ENCODE results near the gene VEGFC. TPM values are rescaled to one million over a fixed set of nuclear protein-coding genes. Genes with fewer than 3 reads are reported as not detected.

The VEGFC gene
- polyA plus RNA-seq, 1 of the 3 experiments (the other 2 are of a cell fraction): 81.9 TPM

DNA sequence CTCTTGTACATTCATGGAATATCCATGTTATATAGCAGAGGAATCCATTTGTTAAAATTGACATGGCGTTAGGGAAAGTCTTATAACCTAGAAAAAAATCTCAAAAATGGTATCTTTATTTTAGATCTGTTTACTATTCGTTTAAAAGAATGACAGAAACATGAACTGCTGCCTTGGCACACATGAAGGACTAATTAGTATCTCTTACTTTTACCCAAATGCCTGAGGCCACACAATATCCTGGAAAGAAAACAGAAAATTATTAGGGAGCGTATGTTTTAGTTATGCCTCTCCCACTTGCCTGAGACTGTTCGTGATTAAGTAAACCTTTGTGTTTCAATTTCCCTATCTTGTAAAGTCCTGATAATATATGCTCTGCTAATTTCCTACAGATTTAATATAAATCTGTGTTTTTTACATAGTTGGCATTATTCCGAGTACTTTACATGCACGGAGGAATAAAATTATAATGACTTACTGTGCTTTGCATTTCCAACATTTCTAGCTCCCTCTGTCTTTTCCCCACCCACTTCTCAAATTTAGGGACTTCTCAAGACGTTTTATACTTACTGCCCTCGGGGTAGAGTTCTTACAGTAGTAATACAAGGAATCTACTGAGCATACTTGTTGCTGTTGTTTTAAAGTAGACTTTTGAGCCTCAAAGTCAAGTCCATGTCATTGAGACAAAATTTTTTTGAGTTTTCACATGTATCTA lies 147.3 kb downstream of the VEGFC start:
- no peak overlapping the region for H3K4me3 ChIP-seq (ENCODE audit: low read depth in 2 of 2, low read length in 1 of 2)
- DNase-seq: no peak
- H2AFZ ChIP-seq (ENCODE audit: low read depth): peak overlapping the region; percentile 20; the same call in 1 of the 2 replicates
- no peaks in the 10 kb centered on the region for H3K9me3 ChIP-seq
- no peak overlapping the region for H3K9ac ChIP-seq
- H3K36me3 ChIP-seq (replicated peaks in 1 of 2; ENCODE audit: control insufficient read depth in 1 of 2, insufficient read depth in 2 of 2, low read length in 1 of 2): no peaks in the 10 kb centered on the region
- no peak overlapping the region for H3K27ac ChIP-seq (ENCODE audit: low read depth in 2 of 2, low read length in 1 of 2)
- peak overlapping the region; percentile 22; the same call in 1 of the 2 replicates for H3K4me2 ChIP-seq
- H3F3A ChIP-seq (replicated peaks; ENCODE audit: insufficient read depth): peaks cover 6% of the 10 kb centered on the region
- H3K27me3 ChIP-seq (ENCODE audit: insufficient read depth): no peaks in the 10 kb centered on the region
- WGBS (ENCODE audit: low lambda C conversion rate): 18% methylated on average over 8 of the region's 8 CpGs
- no peaks in the 10 kb centered on the region for H4K20me1 ChIP-seq (ENCODE audit: insufficient read depth)
- no peaks in the 10 kb centered on the region for H3K79me2 ChIP-seq (ENCODE audit: insufficient read depth)
- ChIA-PET CTCF (no interaction called here), POLR2A (no interaction called here)
- H3K9me2 ChIP-seq: no peaks in the 10 kb centered on the region
- TF ChIP-seq EZH2phosphoT487 (IDR thresholded peaks at IDR 0.05; ENCODE audit: borderline replicate concordance, low read depth) (no peak), FOXM1 (IDR thresholded peaks at IDR 0.05; ENCODE audit: low read depth) (no peak), JUND (IDR thresholded peaks at IDR 0.05) (no peak), NFIC (IDR thresholded peaks at IDR 0.05; ENCODE audit: borderline replicate concordance) (no peak), TCF12 (IDR thresholded peaks at IDR 0.05) (no peak), SMC3 (IDR thresholded peaks at IDR 0.05; ENCODE audit: low read depth, low read length) (no peak), RXRA (IDR thresholded peaks at IDR 0.05; ENCODE audit: borderline replicate concordance, low read depth) (no peak), RAD21 (IDR thresholded peaks at IDR 0.05; ENCODE audit: low read length) (no peak), GABPA (IDR thresholded peaks at IDR 0.05; ENCODE audit: low read depth) (no peak), RFX5 (IDR thresholded peaks at IDR 0.05; ENCODE audit: low read length) (no peak), YY1 (IDR thresholded peaks at IDR 0.05; ENCODE audit: low read depth) (no peak), TAF1 (IDR thresholded peaks at IDR 0.05; ENCODE audit: borderline replicate concordance, low read depth, low read length) (no peak), MEF2A (IDR thresholded peaks at IDR 0.05; ENCODE audit: borderline replicate concordance, low read depth) (no peak)
- TF ChIP-seq, protein P1, sequence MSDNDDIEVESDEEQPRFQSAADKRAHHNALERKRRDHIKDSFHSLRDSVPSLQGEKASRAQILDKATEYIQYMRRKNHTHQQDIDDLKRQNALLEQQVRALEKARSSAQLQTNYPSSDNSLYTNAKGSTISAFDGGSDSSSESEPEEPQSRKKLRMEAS (IDR thresholded peaks at IDR 0.05; ENCODE audit: low read depth): no peak
- TF ChIP-seq, protein P2, sequence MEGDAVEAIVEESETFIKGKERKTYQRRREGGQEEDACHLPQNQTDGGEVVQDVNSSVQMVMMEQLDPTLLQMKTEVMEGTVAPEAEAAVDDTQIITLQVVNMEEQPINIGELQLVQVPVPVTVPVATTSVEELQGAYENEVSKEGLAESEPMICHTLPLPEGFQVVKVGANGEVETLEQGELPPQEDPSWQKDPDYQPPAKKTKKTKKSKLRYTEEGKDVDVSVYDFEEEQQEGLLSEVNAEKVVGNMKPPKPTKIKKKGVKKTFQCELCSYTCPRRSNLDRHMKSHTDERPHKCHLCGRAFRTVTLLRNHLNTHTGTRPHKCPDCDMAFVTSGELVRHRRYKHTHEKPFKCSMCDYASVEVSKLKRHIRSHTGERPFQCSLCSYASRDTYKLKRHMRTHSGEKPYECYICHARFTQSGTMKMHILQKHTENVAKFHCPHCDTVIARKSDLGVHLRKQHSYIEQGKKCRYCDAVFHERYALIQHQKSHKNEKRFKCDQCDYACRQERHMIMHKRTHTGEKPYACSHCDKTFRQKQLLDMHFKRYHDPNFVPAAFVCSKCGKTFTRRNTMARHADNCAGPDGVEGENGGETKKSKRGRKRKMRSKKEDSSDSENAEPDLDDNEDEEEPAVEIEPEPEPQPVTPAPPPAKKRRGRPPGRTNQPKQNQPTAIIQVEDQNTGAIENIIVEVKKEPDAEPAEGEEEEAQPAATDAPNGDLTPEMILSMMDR (IDR thresholded peaks at IDR 0.05): no peak
- TF ChIP-seq, protein P3, sequence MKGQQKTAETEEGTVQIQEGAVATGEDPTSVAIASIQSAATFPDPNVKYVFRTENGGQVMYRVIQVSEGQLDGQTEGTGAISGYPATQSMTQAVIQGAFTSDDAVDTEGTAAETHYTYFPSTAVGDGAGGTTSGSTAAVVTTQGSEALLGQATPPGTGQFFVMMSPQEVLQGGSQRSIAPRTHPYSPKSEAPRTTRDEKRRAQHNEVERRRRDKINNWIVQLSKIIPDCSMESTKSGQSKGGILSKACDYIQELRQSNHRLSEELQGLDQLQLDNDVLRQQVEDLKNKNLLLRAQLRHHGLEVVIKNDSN (IDR thresholded peaks at IDR 0.05; ENCODE audit: borderline replicate concordance, low read depth): no peak
- no peaks in the 10 kb centered on the region for H3K4me1 ChIP-seq (ENCODE audit: control insufficient read depth in 1 of 2, insufficient read depth in 2 of 2, low read depth in 1 of 2, low read length in 1 of 2)

DNA sequence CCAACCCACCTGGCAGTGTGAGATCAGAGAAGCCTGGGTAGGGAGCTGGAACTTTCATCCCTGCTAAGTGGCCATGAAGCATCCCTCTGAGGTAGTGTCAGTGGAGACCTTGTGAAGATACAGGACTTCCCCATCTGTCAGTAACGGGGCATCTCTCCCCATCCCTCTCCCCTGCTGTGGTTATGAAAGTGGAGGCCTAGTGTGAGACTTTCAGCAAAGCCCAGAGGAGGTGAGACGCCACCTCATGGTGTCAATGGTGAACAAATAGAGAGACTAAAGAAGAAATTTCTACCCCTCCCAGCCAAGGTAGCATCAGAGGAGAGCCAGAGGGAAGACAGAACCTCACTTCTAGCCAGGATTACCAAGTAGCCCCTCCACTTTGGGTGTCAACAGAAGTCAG lies 150.2 kb downstream of the VEGFC start:
- CTCF ChIA-PET: interaction anchor here (0.8 kb wide), 1 partner anchor 9 kb away, joined by 3 read pairs; no protein-coding TSS in a partner anchor

More for the DNA sequence above, 150.2 kb downstream of the VEGFC start:
- Histone ChIP-seq H3K4me2 (no peak overlapping the region), H3K9me2 (no peaks in the 10 kb centered on the region), H3K4me1 (ENCODE audit: control insufficient read depth in 1 of 2, insufficient read depth in 2 of 2, low read depth in 1 of 2, low read length in 1 of 2) (no peaks in the 10 kb centered on the region), H3K27ac (ENCODE audit: low read depth in 2 of 2, low read length in 1 of 2) (no peak overlapping the region), H3K4me3 (ENCODE audit: low read depth in 2 of 2, low read length in 1 of 2) (no peak overlapping the region), H3K9ac (no peak overlapping the region), H2AFZ (ENCODE audit: low read depth) (no peak overlapping the region), H4K20me1 (ENCODE audit: insufficient read depth) (no peaks in the 10 kb centered on the region), H3K27me3 (ENCODE audit: insufficient read depth) (no peaks in the 10 kb centered on the region), H3K79me2 (ENCODE audit: insufficient read depth) (no peaks in the 10 kb centered on the region), H3K9me3 (no peaks in the 10 kb centered on the region), H3F3A (replicated peaks; ENCODE audit: insufficient read depth) (peaks cover 6% of the 10 kb centered on the region), H3K36me3 (replicated peaks in 1 of 2; ENCODE audit: control insufficient read depth in 1 of 2, insufficient read depth in 2 of 2, low read length in 1 of 2) (no peaks in the 10 kb centered on the region)
- WGBS (ENCODE audit: low lambda C conversion rate): 0% methylated on average over 2 of the region's 2 CpGs
- no peak for DNase-seq
- TF ChIP-seq, protein P2 (IDR thresholded peaks at IDR 0.05): 0 out of 2 replicates have a peak, but pooled peaks have one; percentile 8
- TF ChIP-seq TCF12 (IDR thresholded peaks at IDR 0.05): no peak
- POLR2A ChIA-PET: no interaction called here

Measured in SK-N-SH (cell line).